NCI-H187 (cell line): Measurements from ENCODE around the gene PAEP.

Experiments used
- DNase-seq, 2 experiments: peaks; one replicate each; lab custom pipeline; 2025; lab: John Stamatoyannopoulos, UW

Gene PAEP

GRCh38 chr9:135579356-135579755, 17.8 kb downstream of the PAEP start:
- no peak for DNase-seq

- no peak for DNase-seq
Measured at GRCh38 chr9:135579889-135580660, 18.5 kb downstream of the PAEP start.

GRCh38 chr9:135580664-135581380, 19.3 kb downstream of the PAEP start:
- no peak for DNase-seq

GRCh38 chr9:135581636-135582426, 20.3 kb downstream of the PAEP start:
- no peak for DNase-seq

- DNase-seq = no peak
Measured at GRCh38 chr9:135582541-135582940, 21.0 kb downstream of the PAEP start.

- no peak for DNase-seq
Measured at GRCh38 chr9:135582966-135583687, 21.6 kb downstream of the PAEP start.

- DNase-seq = no peak
Measured at GRCh38 chr9:135583688-135584011, 22.1 kb downstream of the PAEP start.

- DNase-seq = no peak
Measured at GRCh38 chr9:135584371-135584770, 22.8 kb downstream of the PAEP start.

- DNase-seq = no peak
Measured at GRCh38 chr9:135584934-135585333, 23.4 kb downstream of the PAEP start.

GRCh38 chr9:135586601-135587109, 25.1 kb downstream of the PAEP start:
- DNase-seq = no peak

- no peak for DNase-seq
Measured at GRCh38 chr9:135587658-135588057, 26.1 kb downstream of the PAEP start.

GRCh38 chr9:135588371-135588770, 26.8 kb downstream of the PAEP start:
- DNase-seq = no peak

GRCh38 chr9:135588886-135589595, 27.5 kb downstream of the PAEP start:
- no peak for DNase-seq

- no peak for DNase-seq
Measured at GRCh38 chr9:135589596-135590485, 28.3 kb downstream of the PAEP start.

- DNase-seq = no peak
Measured at GRCh38 chr9:135590486-135591079, 29.0 kb downstream of the PAEP start.

- DNase-seq = no peak
Measured at GRCh38 chr9:135591506-135592330, 30.2 kb downstream of the PAEP start.

- no peak for DNase-seq
Measured at GRCh38 chr9:135592331-135592590, 30.7 kb downstream of the PAEP start.

GRCh38 chr9:135592625-135593024, 31.1 kb downstream of the PAEP start:
- no peak for DNase-seq

GRCh38 chr9:135596211-135596610, 34.7 kb downstream of the PAEP start:
- no peak for DNase-seq
